Uterus (tissue), 2 donors: Measurements from ENCODE around the gene PAX3.

Experiments
- CTCF ChIP-seq, 4 experiments: fragments of 200-600 bp in 2 of 4; fragments of 450-650 bp in 2 of 4; sonication (generic) in 2 of 4; IDR thresholded peaks; one replicate each; pipeline ENCODE4 v1.5.1; 2016 to 2019; ENCODE audit warnings: antibody characterized with exemption in 4 of 4, mild to moderate bottlenecking in 2 of 4, moderate library complexity in 1 of 4
- POLR2A ChIP-seq, 2 donors: fragments of 450-650 bp; IDR thresholded peaks; one replicate each; pipeline ENCODE4 v1.6.1; 2016; ENCODE audit warnings: antibody characterized with exemption in 2 of 2, mild to moderate bottlenecking in 1 of 2, moderate library complexity in 1 of 2

- TF ChIP-seq POLR2A (IDR thresholded peaks at IDR 0.05) = no peak
- no peak for TF ChIP-seq CTCF (IDR thresholded peaks at IDR 0.05)
These were observed 1.9 kb upstream of the PAX3 start for GRCh38 chr2:222300726-222301052.
